ENCODE results near the gene GOLGA6D.
"Not testable (repeated sequence)": the region's sequence is repeated elsewhere in the genome, so short reads cannot be mapped to it uniquely, and the experiment has no call there.

DNA sequence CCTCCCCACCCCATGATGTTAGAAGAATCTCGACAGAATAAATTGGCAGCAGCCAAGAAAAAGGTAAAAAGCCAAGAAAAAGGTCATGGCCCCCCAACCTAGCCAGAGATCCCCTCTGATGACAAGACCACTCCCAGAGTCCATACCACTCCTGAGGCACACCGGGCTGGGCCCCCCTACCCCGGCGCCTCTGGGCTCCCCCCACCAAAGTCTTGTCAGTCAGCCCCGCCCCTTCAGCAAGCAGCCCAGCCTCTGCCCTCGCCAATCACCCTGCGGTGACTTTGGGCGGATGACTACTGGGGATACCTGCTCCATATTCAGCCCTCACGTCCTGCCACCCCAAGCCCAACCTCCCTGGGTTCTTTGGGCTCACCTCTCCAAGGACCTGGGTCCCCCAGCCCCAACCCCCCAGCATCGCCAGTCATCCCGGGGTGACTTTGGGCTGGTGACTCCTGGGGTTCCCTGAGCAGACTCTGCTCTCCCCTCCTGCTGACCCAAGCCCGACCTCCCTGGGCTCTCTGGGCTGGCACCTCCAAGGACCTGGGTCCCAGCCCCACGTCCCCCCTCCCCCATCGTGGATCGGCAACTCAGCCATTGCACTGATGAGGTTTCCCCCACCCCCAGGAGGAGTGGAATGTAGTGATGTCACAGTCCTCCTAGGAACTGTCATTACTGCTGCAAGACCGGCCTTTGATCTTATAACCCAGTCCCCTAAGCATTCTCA, 23.9 kb upstream of the GOLGA6D start:
- TF ChIP-seq, protein P1, sequence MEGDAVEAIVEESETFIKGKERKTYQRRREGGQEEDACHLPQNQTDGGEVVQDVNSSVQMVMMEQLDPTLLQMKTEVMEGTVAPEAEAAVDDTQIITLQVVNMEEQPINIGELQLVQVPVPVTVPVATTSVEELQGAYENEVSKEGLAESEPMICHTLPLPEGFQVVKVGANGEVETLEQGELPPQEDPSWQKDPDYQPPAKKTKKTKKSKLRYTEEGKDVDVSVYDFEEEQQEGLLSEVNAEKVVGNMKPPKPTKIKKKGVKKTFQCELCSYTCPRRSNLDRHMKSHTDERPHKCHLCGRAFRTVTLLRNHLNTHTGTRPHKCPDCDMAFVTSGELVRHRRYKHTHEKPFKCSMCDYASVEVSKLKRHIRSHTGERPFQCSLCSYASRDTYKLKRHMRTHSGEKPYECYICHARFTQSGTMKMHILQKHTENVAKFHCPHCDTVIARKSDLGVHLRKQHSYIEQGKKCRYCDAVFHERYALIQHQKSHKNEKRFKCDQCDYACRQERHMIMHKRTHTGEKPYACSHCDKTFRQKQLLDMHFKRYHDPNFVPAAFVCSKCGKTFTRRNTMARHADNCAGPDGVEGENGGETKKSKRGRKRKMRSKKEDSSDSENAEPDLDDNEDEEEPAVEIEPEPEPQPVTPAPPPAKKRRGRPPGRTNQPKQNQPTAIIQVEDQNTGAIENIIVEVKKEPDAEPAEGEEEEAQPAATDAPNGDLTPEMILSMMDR (IDR thresholded peaks at IDR 0.05 in 2 of 3, conservative IDR thresholded peaks at IDR 0.05 in 1 of 3; ENCODE audit: borderline replicate concordance in 1 of 3, insufficient read depth in 1 of 3, low read depth in 2 of 3, low read length in 2 of 3): not testable (repeated sequence)
- not testable (repeated sequence) for TF ChIP-seq YY1 (IDR thresholded peaks at IDR 0.05; ENCODE audit: extremely low read depth, insufficient replicate concordance, low read depth, low read length); POLR2AphosphoS5 (IDR thresholded peaks at IDR 0.05; ENCODE audit: low read depth, low read length); EGR1 (IDR thresholded peaks at IDR 0.05; ENCODE audit: low read depth); EZH2 (IDR thresholded peaks at IDR 0.05); TCF7L2 (IDR thresholded peaks at IDR 0.05; ENCODE audit: borderline replicate concordance, extremely low read depth, insufficient read depth, insufficient read length); POLR2A (IDR thresholded peaks at IDR 0.05; ENCODE audit: borderline replicate concordance, extremely low read depth, insufficient read depth, insufficient read length); CEBPB (IDR thresholded peaks at IDR 0.05; ENCODE audit: low read depth); EZH2phosphoT487 (IDR thresholded peaks at IDR 0.05; ENCODE audit: borderline replicate concordance); SP1 (IDR thresholded peaks at IDR 0.05; ENCODE audit: low read depth); CBX3 (IDR thresholded peaks at IDR 0.05; ENCODE audit: low read depth); SIN3A (IDR thresholded peaks at IDR 0.05; ENCODE audit: low read depth)
- TF ChIP-seq, protein P2, sequence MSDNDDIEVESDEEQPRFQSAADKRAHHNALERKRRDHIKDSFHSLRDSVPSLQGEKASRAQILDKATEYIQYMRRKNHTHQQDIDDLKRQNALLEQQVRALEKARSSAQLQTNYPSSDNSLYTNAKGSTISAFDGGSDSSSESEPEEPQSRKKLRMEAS (IDR thresholded peaks at IDR 0.05): not testable (repeated sequence)
- TF ChIP-seq, protein P3, sequence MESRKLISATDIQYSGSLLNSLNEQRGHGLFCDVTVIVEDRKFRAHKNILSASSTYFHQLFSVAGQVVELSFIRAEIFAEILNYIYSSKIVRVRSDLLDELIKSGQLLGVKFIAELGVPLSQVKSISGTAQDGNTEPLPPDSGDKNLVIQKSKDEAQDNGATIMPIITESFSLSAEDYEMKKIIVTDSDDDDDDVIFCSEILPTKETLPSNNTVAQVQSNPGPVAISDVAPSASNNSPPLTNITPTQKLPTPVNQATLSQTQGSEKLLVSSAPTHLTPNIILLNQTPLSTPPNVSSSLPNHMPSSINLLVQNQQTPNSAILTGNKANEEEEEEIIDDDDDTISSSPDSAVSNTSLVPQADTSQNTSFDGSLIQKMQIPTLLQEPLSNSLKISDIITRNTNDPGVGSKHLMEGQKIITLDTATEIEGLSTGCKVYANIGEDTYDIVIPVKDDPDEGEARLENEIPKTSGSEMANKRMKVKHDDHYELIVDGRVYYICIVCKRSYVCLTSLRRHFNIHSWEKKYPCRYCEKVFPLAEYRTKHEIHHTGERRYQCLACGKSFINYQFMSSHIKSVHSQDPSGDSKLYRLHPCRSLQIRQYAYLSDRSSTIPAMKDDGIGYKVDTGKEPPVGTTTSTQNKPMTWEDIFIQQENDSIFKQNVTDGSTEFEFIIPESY (IDR thresholded peaks at IDR 0.05; ENCODE audit: extremely low read depth, insufficient replicate concordance, low read length): not testable (repeated sequence)
